SKM-1 treated with dmso at 0.1 percent for 144 hours (cell line): ENCODE results near the gene MAN2A2.
"Not testable (repeated sequence)": the region's sequence is repeated elsewhere in the genome, so short reads cannot be mapped to it uniquely, and the experiment has no call there.

Source experiments
- DNase-seq: peaks from one replicate; lab custom pipeline; 2025; ENCODE audit not compliant: unreplicated experiment; lab: John Stamatoyannopoulos, UW

The MAN2A2 gene

DNA sequence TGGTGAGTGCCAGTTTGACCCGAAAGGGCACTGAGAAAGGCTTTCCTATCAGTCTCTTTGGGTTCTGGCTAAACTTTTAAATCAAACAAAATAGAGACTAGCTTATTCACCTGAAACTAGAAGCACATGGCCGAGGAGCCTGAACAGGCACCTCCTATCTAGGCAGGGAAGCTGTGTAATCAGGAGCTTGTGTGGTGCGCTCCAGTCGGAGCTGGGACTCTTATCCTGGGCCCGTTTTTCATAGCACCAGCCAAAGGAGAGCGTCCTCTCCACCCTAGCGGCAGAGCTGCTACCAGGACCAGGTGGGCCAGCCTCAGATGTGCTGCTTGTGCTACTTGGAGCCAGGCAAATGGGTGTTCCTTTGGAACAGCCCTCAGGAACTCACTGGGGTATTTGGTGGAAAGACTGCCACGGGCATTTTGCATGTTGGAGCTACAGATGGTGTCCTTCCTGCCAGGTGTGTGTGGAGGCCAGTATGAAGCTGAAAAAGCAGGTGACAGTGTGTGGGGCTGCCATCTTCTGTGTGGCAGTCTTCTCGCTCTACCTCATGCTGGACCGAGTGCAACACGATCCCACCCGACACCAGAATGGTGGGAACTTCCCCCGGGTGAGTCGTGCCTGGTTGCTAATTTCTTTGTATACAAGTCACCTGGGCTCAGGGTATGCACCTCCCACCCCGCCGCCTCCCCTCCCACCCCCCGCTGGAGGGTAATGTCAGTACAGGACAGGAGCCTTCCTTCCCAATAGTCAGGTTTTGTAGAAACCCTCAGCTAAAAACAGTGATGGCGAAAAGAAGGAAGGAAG is 833 bp downstream of the MAN2A2 start:
- DNase-seq, result no peak

DNA sequence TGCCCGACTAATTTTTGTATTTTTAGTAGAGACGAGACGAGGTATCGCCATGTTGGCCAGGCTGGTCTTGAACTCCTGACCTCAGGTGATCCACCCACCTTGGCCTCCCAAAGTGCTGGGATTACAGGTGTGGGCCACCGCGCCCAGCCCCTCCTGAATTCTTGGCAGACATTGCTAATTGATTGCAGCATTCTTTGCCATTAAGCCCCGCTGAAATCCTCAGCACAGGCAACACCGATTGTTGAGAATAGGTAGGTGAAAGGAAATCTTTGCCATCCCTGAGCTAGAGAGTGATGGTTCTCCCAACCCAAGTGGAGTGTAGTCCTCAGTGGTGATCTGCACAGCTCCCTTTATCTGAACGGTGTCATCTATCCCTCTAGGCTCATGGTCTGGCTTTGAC is 1.6 kb downstream of the MAN2A2 start:
- DNase-seq, result no peak

GRCh38 chr15:90905306-90906180 is 2.4 kb downstream of the MAN2A2 start:
- no peak for DNase-seq

GRCh38 chr15:90906181-90906849 is 3.2 kb downstream of the MAN2A2 start:
- no peak for DNase-seq

- no peak for DNase-seq
Measured at GRCh38 chr15:90907051-90907660, 4.1 kb downstream of the MAN2A2 start.

- no peak for DNase-seq
Measured at GRCh38 chr15:90907838-90908507, 4.9 kb downstream of the MAN2A2 start.

- not testable (repeated sequence) for DNase-seq
Measured at GRCh38 chr15:90909449-90909848, 6.3 kb downstream of the MAN2A2 start.

DNA sequence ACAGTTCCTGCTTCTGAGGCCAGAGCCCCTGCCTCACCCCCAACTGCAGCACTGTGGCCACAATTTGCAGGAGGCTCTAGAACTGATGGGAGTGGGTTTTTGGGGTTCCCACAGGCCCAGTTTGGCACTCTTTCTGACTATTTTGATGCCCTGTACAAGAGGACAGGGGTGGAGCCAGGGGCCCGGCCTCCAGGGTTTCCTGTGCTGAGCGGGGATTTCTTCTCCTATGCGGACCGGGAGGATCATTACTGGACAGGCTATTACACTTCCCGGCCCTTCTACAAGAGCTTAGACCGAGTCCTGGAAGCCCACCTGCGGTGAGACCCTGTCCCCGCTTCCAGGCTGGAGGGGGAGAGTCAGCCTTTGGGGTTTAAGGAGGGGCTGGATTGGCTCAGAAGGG is 6.9 kb downstream of the MAN2A2 start:
- DNase-seq, result no peak

GRCh38 chr15:90910441-90911301 is 7.6 kb downstream of the MAN2A2 start:
- no peak for DNase-seq

GRCh38 chr15:90911302-90911623 is 8.2 kb downstream of the MAN2A2 start:
- no peak for DNase-seq

GRCh38 chr15:90911906-90912769 is 9.0 kb downstream of the MAN2A2 start:
- no peak for DNase-seq

GRCh38 chr15:90912770-90913075 is 9.6 kb downstream of the MAN2A2 start:
- DNase-seq, result no peak

DNA sequence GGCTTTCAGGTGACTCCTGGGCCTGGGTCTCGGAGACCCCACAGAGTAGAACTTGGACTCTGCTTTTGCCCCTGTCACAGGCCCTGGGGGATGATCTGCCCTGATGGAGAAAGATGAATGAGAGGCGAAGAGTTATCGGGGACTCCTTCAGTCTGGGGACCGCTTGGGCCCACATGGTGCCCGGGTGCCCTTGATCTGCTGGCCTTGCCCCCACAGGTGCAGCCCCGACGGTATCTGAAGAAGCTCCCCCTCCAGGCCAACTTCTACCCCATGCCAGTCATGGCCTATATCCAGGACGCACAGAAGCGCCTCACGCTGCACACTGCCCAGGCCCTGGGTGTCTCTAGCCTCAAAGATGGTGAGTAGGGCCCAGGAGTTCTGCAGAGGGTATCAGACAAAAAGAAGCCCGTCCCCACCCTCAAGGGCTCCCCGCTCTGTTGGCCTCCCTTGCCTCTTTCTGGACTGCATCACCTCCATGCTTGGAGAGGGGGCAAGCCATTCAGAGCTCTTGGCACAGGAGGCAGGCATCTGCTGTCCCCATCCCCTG is 10.4 kb downstream of the MAN2A2 start:
- no peak for DNase-seq

GRCh38 chr15:90914305-90915080 is 11.4 kb downstream of the MAN2A2 start:
- no peak for DNase-seq

- no peak for DNase-seq
Measured at GRCh38 chr15:90915216-90915807, 12.2 kb downstream of the MAN2A2 start.

DNA sequence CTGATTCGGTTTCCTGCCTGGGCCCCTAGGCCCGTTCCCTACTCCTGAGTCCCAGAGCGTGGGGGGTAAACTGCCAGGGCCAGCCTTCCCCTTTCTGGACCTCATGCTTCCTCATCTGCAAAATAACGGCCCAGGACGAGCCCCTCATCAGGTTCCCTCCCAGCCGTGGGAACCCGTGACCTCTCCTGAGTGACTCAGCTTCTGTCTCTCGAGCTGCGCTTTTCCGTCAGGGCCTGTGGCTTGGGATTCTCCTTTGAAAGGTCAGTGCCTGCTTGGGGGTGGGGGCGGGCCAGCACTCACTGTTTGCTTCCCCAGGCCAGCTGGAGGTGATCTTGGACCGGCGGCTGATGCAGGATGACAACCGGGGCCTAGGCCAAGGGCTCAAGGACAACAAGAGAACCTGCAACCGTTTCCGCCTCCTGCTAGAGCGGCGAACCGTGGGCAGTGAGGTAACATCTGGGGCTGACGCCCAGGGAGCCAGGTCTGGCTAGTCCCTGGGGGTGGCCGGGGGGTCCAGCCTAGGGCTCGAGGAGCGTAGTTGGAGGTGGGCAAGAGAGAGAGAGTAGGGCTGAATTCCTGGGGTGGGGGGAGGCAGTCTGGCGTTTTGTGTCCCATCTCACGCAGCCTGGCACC is 12.8 kb downstream of the MAN2A2 start:
- DNase-seq, result peak; percentile 81

- no peak for DNase-seq
Measured at GRCh38 chr15:90916461-90916860, 13.4 kb downstream of the MAN2A2 start.
